Astrocyte (in vitro differentiated cells and primary cell): ENCODE measurements around the gene CEACAM19. TPM values are rescaled to one million over a fixed set of nuclear protein-coding genes. Genes with fewer than 3 reads are reported as not detected.

Experiments used
- DNase-seq: peaks from one replicate; pipeline ENCODE4 v3.0.0-alpha.2; 2010; ENCODE audit warnings: low read depth
- FAIRE-seq: peaks from 2 replicates; lab custom pipeline; 2011; peaks lifted over from hg19 to GRCh38; lab: Jason Lieb, UNC
- H2AFZ ChIP-seq: 2 replicates; pipeline ENCODE4 v1.6.0; 2012; ENCODE audit warnings: low read depth, low read length, inconsistent platforms
- H3K27ac ChIP-seq: 2 replicates; pipeline ENCODE4 v1.5.1; 2011; ENCODE audit warnings: low read depth, low read length, inconsistent platforms
- H3K27me3 ChIP-seq: 2 replicates; pipeline ENCODE4 v1.6.0; 2011; ENCODE audit warnings: low read length, inconsistent platforms; ENCODE audit not compliant: insufficient read depth
- H3K36me3 ChIP-seq: 2 replicates; pipeline ENCODE4 v1.5.1; 2011; ENCODE audit warnings: low read length, inconsistent platforms; ENCODE audit not compliant: insufficient read depth
- H3K4me1 ChIP-seq: 2 replicates; pipeline ENCODE4 v1.5.1; 2011; ENCODE audit warnings: low read length, inconsistent platforms; ENCODE audit not compliant: insufficient read depth
- H3K4me2 ChIP-seq: 2 replicates; pipeline ENCODE4 v1.6.0; 2012; ENCODE audit warnings: low read length, inconsistent platforms
- H3K4me3 ChIP-seq: 2 replicates; pipeline ENCODE4 v1.5.1; 2011; ENCODE audit warnings: low read depth, mild to moderate bottlenecking, low read length, inconsistent platforms; ENCODE audit not compliant: insufficient read depth
- H3K79me2 ChIP-seq: 2 replicates; pipeline ENCODE4 v1.6.0; 2012; ENCODE audit warnings: mild to moderate bottlenecking, low read length, inconsistent platforms; ENCODE audit not compliant: insufficient read depth
- H3K9ac ChIP-seq: 2 replicates; pipeline ENCODE4 v1.6.0; 2012; ENCODE audit warnings: mild to moderate bottlenecking, low read length, inconsistent platforms
- H3K9me3 ChIP-seq: 2 replicates; pipeline ENCODE4 v1.5.1; 2012; ENCODE audit warnings: low read depth, mild to moderate bottlenecking, low read length, inconsistent platforms; ENCODE audit not compliant: insufficient read depth
- H4K20me1 ChIP-seq: 2 replicates; pipeline ENCODE4 v1.6.0; 2012; ENCODE audit warnings: low read length, inconsistent platforms; ENCODE audit not compliant: insufficient read depth
- H3K27ac Mint-ChIP-seq: one replicate; pipeline ENCODE4 v1.8.0; 2021; ENCODE audit warnings: mild to moderate bottlenecking, mixed read lengths; ENCODE audit not compliant: unreplicated experiment
- H3K27me3 Mint-ChIP-seq: one replicate; pipeline ENCODE4 v1.8.0; 2021; ENCODE audit warnings: low read depth, mixed read lengths; ENCODE audit not compliant: unreplicated experiment
- H3K36me3 Mint-ChIP-seq: one replicate; pipeline ENCODE4 v1.8.0; 2021; ENCODE audit warnings: low read depth, mixed read lengths; ENCODE audit not compliant: unreplicated experiment
- H3K4me1 Mint-ChIP-seq: one replicate; pipeline ENCODE4 v1.8.0; 2021; ENCODE audit warnings: low read depth, mixed read lengths; ENCODE audit not compliant: unreplicated experiment
- H3K4me3 Mint-ChIP-seq: one replicate; pipeline ENCODE4 v1.8.0; 2021; ENCODE audit warnings: mild to moderate bottlenecking, moderate library complexity, mixed read lengths; ENCODE audit not compliant: unreplicated experiment
- H3K9me3 Mint-ChIP-seq: one replicate; pipeline ENCODE4 v1.8.0; 2021; ENCODE audit warnings: mild to moderate bottlenecking, mixed read lengths; ENCODE audit not compliant: unreplicated experiment
- CTCF ChIP-seq: IDR thresholded peaks from 2 replicates; pipeline ENCODE4 v1.5.1; 2011; ENCODE audit warnings: low read depth, mild to moderate bottlenecking, inconsistent platforms, low read length, moderate library complexity; ENCODE audit not compliant: insufficient read depth
- EZH2 ChIP-seq: IDR thresholded peaks from 2 replicates; pipeline ENCODE4 v1.6.1; 2012; ENCODE audit warnings: mild to moderate bottlenecking, low read length, inconsistent platforms; ENCODE audit not compliant: insufficient read depth
- total RNA-seq: library from RNA; stranded (reverse); gene quantifications from 2 replicates; pipeline ENCODE4 v1.2.1, GENCODE V29; 2021

CEACAM19 gene
- total RNA-seq, 1 donor from 2014 or later: 8.0 TPM

GRCh38 chr19:44661205-44661604, 10.1 kb upstream of the CEACAM19 start:
- H3K9me3 Mint-ChIP-seq: no peaks in the 10 kb centered on the region
- no peak overlapping the region for H3K4me3 Mint-ChIP-seq
- H3K4me3 ChIP-seq: no peak overlapping the region
- H4K20me1 ChIP-seq: peaks cover 29% of the 10 kb centered on the region
- no peak overlapping the region for H3K4me2 ChIP-seq
- H3K27me3 ChIP-seq: no peaks in the 10 kb centered on the region
- no peak overlapping the region for H3K27ac ChIP-seq
- H3K36me3 Mint-ChIP-seq: peaks cover 34% of the 10 kb centered on the region
- no peak overlapping the region for H2AFZ ChIP-seq
- H3K36me3 ChIP-seq: peaks cover 59% of the 10 kb centered on the region
- no peak for FAIRE-seq
- H3K79me2 ChIP-seq: no peaks in the 10 kb centered on the region
- peaks cover 3% of the 10 kb centered on the region for H3K4me1 ChIP-seq
- H3K27me3 Mint-ChIP-seq: no peaks in the 10 kb centered on the region
- H3K9ac ChIP-seq: no peak overlapping the region
- H3K9me3 ChIP-seq: no peaks in the 10 kb centered on the region
- no peak for DNase-seq
- peaks cover 2% of the 10 kb centered on the region for H3K4me1 Mint-ChIP-seq
- no peak overlapping the region for H3K27ac Mint-ChIP-seq
- TF ChIP-seq CTCF (no peak), EZH2 (no peak)

GRCh38 chr19:44661904-44662303, 9.4 kb upstream of the CEACAM19 start:
- Mint-ChIP-seq H3K27me3 (no peaks in the 10 kb centered on the region), H3K4me3 (no peak overlapping the region), H3K36me3 (peaks cover 29% of the 10 kb centered on the region), H3K27ac (no peak overlapping the region), H3K9me3 (no peaks in the 10 kb centered on the region), H3K4me1 (peaks cover 2% of the 10 kb centered on the region)
- no peak for DNase-seq
- no peak overlapping the region for H3K27ac ChIP-seq
- H3K4me1 ChIP-seq: peaks cover 2% of the 10 kb centered on the region
- no peak overlapping the region for H3K4me2 ChIP-seq
- H3K4me3 ChIP-seq: no peak overlapping the region
- H4K20me1 ChIP-seq: peaks cover 25% of the 10 kb centered on the region
- H2AFZ ChIP-seq: no peak overlapping the region
- no peaks in the 10 kb centered on the region for H3K27me3 ChIP-seq
- no peak for FAIRE-seq
- H3K79me2 ChIP-seq: no peaks in the 10 kb centered on the region
- H3K36me3 ChIP-seq: peaks cover 54% of the 10 kb centered on the region
- TF ChIP-seq CTCF: no peak
- TF ChIP-seq EZH2: no peak
- no peak overlapping the region for H3K9ac ChIP-seq
- H3K9me3 ChIP-seq: no peaks in the 10 kb centered on the region

GRCh38 chr19:44662691-44663385, 8.4 kb upstream of the CEACAM19 start:
- H3K4me2 ChIP-seq: no peak overlapping the region
- no peak overlapping the region for H3K27ac ChIP-seq
- H3K27ac Mint-ChIP-seq: no peak overlapping the region
- H3K36me3 Mint-ChIP-seq: peaks cover 22% of the 10 kb centered on the region
- H3K4me1 Mint-ChIP-seq: no peaks in the 10 kb centered on the region
- peaks cover 16% of the 10 kb centered on the region for H4K20me1 ChIP-seq
- no peaks in the 10 kb centered on the region for H3K79me2 ChIP-seq
- H3K9ac ChIP-seq: no peak overlapping the region
- no peaks in the 10 kb centered on the region for H3K4me1 ChIP-seq
- no peaks in the 10 kb centered on the region for H3K27me3 Mint-ChIP-seq
- TF ChIP-seq EZH2 (no peak), CTCF (no peak)
- H3K9me3 Mint-ChIP-seq: no peaks in the 10 kb centered on the region
- H2AFZ ChIP-seq: no peak overlapping the region
- no peak overlapping the region for H3K4me3 Mint-ChIP-seq
- DNase-seq (peak; percentile 55), FAIRE-seq (no peak)
- no peaks in the 10 kb centered on the region for H3K9me3 ChIP-seq
- H3K27me3 ChIP-seq: no peaks in the 10 kb centered on the region
- no peak overlapping the region for H3K4me3 ChIP-seq
- H3K36me3 ChIP-seq: peaks cover 47% of the 10 kb centered on the region
